Hepatocyte (in vitro differentiated cells): ENCODE results near the gene LLGL1. TPM values are rescaled to one million over a fixed set of nuclear protein-coding genes. Genes with fewer than 3 reads are reported as not detected.
A peak's percentile ranks its signal among the peaks of the same experiment; 100 is the strongest.

Experiments
- DNase-seq: peaks from one replicate; pipeline ENCODE4 v3.0.0-alpha.2; 2016; ENCODE audit warnings: low spot score
- H2AFZ ChIP-seq: fragments of 200-600 bp; sonication (generic); 2 replicates; pipeline ENCODE4 v1.6.0; 2016; ENCODE audit warnings: antibody characterized with exemption, mild to moderate bottlenecking
- H3K27ac ChIP-seq: fragments of 200-600 bp; sonication (generic); 2 replicates; pipeline ENCODE4 v1.5.1; 2016; ENCODE audit warnings: mild to moderate bottlenecking
- H3K27me3 ChIP-seq: fragments of 200-600 bp; sonication (generic); 2 replicates; pipeline ENCODE4 v1.6.1; 2016
- H3K36me3 ChIP-seq: fragments of 200-600 bp; sonication (generic); replicated peaks from 2 replicates; pipeline ENCODE4 v1.5.1; 2016; ENCODE audit warnings: low read depth; ENCODE audit not compliant: insufficient read depth
- H3K4me1 ChIP-seq: fragments of 200-600 bp; sonication (generic); 2 replicates; pipeline ENCODE4 v1.5.1; 2016; ENCODE audit warnings: mild to moderate bottlenecking, moderate library complexity; ENCODE audit not compliant: insufficient read depth
- H3K4me2 ChIP-seq: fragments of 200-600 bp; sonication (generic); 2 replicates; pipeline ENCODE4 v1.6.0; 2016
- H3K4me3 ChIP-seq: fragments of 200-600 bp; sonication (generic); 2 replicates; pipeline ENCODE4 v1.5.1; 2016; ENCODE audit warnings: mild to moderate bottlenecking
- H3K79me2 ChIP-seq: fragments of 200-600 bp; sonication (generic); 2 replicates; pipeline ENCODE4 v1.6.0; 2017; ENCODE audit warnings: mild to moderate bottlenecking
- H3K9me2 ChIP-seq: fragments of 200-600 bp; sonication (generic); replicated peaks from 2 replicates; pipeline ENCODE4 v1.6.0; 2017; ENCODE audit warnings: mild to moderate bottlenecking; ENCODE audit not compliant: insufficient read depth
- H3K9me3 ChIP-seq: fragments of 200-600 bp; sonication (generic); 2 replicates; pipeline ENCODE4 v1.5.1; 2016; ENCODE audit warnings: low read depth, mild to moderate bottlenecking
- H4K20me1 ChIP-seq: fragments of 200-600 bp; sonication (generic); 2 replicates; pipeline ENCODE4 v1.6.0; 2016; ENCODE audit warnings: mild to moderate bottlenecking; ENCODE audit not compliant: insufficient read depth, poor library complexity, severe bottlenecking
- CTCF ChIP-seq: fragments of 200-600 bp; sonication (generic); IDR thresholded peaks from 2 replicates; pipeline ENCODE4 v1.5.1; 2016; ENCODE audit warnings: antibody characterized with exemption, mild to moderate bottlenecking; ENCODE audit not compliant: poor library complexity
- EZH2 ChIP-seq: fragments of 200-600 bp; sonication (generic); IDR thresholded peaks from 2 replicates; pipeline ENCODE4 v1.6.1; 2016; ENCODE audit warnings: antibody characterized with exemption, mild to moderate bottlenecking, borderline replicate concordance
- EZH2phosphoT487 ChIP-seq: fragments of 200-600 bp; sonication (generic); IDR thresholded peaks from one replicate; pipeline ENCODE4 v1.6.1; 2018; ENCODE audit warnings: antibody characterized with exemption, mild to moderate bottlenecking, low read depth, moderate library complexity; ENCODE audit not compliant: unreplicated experiment, severe bottlenecking
- WGBS: methylation state at CpG from one replicate; pipeline ENCODE4 v1.1.6; 2016; ENCODE audit warnings: low lambda C conversion rate; ENCODE audit errors: missing lambda C conversion rate; 5-methylcytosine and 5-hydroxymethylcytosine counted together
- polyA plus RNA-seq: library from polyadenylated mRNA; unstranded; fragments of >200 nt; fragmentation: Nextera tagmentation; extraction: Ambion mirVana; gene quantifications from 2 replicates; pipeline ENCODE4 v1.2.1, GENCODE V29; 2016
- total RNA-seq: library from RNA; depleted of rRNA; stranded (reverse); fragments of >200 nt; gene quantifications from 2 replicates; pipeline ENCODE4 v1.2.3, GENCODE V29; 2014

The LLGL1 gene
- total and polyA plus RNA-seq, 2 experiments from 2014 or later: 5.4 to 51.9 TPM

DNA sequence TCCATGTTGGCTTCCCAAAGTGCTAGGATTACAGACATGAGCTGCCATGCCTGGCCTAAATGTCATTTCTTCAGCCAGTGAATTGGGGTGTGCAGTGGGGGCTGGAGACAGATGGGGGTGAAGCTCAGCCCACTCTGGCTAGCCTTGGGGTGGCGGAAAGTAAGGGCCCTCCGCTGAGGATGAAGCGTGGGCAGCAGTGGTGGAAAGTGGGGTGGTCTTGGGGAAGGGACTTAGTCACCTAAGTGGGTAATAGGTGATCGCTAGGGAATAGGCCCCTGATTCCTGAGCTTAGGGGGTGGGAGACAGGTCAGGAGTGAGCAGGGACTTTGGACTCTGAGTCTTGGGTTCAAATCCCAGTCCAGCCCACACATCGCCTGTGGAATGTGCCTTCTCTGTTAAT lies 2.2 kb downstream of the LLGL1 start:
- 95% methylated on average over 5 of the region's 5 CpGs for WGBS
- H3K36me3 ChIP-seq: no peaks in the 10 kb centered on the region
- no peak overlapping the region for H3K27ac ChIP-seq
- TF ChIP-seq EZH2phosphoT487 (no peak), EZH2 (no peak), CTCF (no peak)
- H3K27me3 ChIP-seq: no peaks in the 10 kb centered on the region
- no peak overlapping the region for H2AFZ ChIP-seq
- no peaks in the 10 kb centered on the region for H3K9me2 ChIP-seq
- H3K79me2 ChIP-seq: peaks cover 54% of the 10 kb centered on the region
- DNase-seq: no peak
- peak overlapping the region; percentile 97 for H3K4me2 ChIP-seq
- no peak overlapping the region for H3K4me3 ChIP-seq
- H4K20me1 ChIP-seq: peaks cover 26% of the 10 kb centered on the region
- H3K4me1 ChIP-seq: peaks cover 28% of the 10 kb centered on the region
- no peaks in the 10 kb centered on the region for H3K9me3 ChIP-seq

- H3K9me3 ChIP-seq: no peaks in the 10 kb centered on the region
- no peak for DNase-seq
- TF ChIP-seq EZH2phosphoT487 (no peak), EZH2 (no peak), CTCF (no peak)
- H2AFZ ChIP-seq: no peak overlapping the region
- peaks cover 26% of the 10 kb centered on the region for H4K20me1 ChIP-seq
- H3K79me2 ChIP-seq: peaks cover 54% of the 10 kb centered on the region
- H3K27me3 ChIP-seq: no peaks in the 10 kb centered on the region
- no peak overlapping the region for H3K4me2 ChIP-seq
- 92% methylated on average over 10 of the region's 10 CpGs for WGBS
- H3K4me3 ChIP-seq: no peak overlapping the region
- no peaks in the 10 kb centered on the region for H3K36me3 ChIP-seq
- no peaks in the 10 kb centered on the region for H3K9me2 ChIP-seq
- peaks cover 28% of the 10 kb centered on the region for H3K4me1 ChIP-seq
- H3K27ac ChIP-seq: no peak overlapping the region
These were observed 2.8 kb downstream of the LLGL1 start for GRCh38 chr17:18228176-18228682.

- Histone ChIP-seq H3K4me3 (no peak overlapping the region), H3K9me3 (no peaks in the 10 kb centered on the region), H3K27ac (no peak overlapping the region), H3K36me3 (no peaks in the 10 kb centered on the region), H3K27me3 (no peaks in the 10 kb centered on the region), H3K4me2 (no peak overlapping the region), H2AFZ (no peak overlapping the region), H3K9me2 (no peaks in the 10 kb centered on the region), H3K79me2 (peaks cover 54% of the 10 kb centered on the region), H4K20me1 (peaks cover 26% of the 10 kb centered on the region), H3K4me1 (peaks cover 23% of the 10 kb centered on the region)
- 100% methylated on average over 3 of the region's 4 CpGs for WGBS
- TF ChIP-seq EZH2 (no peak), CTCF (no peak), EZH2phosphoT487 (no peak)
- DNase-seq: no peak
These were observed 3.8 kb downstream of the LLGL1 start for GRCh38 chr17:18229254-18229653.

DNA sequence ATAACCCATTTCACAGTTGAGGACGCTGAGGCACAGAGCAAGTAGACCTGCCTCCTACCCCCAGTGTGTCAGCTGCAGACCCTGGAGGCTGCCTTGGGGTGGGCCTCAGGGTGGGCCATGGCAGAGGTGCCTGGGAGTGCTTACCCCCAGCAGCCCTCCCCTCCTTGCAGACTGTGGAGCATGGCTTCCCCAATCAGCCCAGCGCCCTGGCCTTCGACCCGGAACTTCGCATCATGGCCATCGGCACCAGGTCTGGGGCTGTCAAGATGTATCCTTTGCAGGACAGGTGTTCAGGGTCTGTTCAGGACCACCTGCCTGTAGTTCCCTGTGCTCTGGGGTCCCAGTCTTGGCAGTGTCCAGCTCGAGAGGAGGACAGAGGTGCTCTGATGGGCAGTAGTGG lies 4.3 kb downstream of the LLGL1 start:
- H2AFZ ChIP-seq: no peak overlapping the region
- DNase-seq: no peak
- no peaks in the 10 kb centered on the region for H3K9me3 ChIP-seq
- peaks cover 54% of the 10 kb centered on the region for H3K79me2 ChIP-seq
- H3K4me1 ChIP-seq: peaks cover 18% of the 10 kb centered on the region
- WGBS: 95% methylated on average over 7 of the region's 7 CpGs
- H3K27ac ChIP-seq: no peak overlapping the region
- TF ChIP-seq CTCF: no peak
- H3K27me3 ChIP-seq: no peaks in the 10 kb centered on the region
- no peaks in the 10 kb centered on the region for H3K9me2 ChIP-seq
- peaks cover 26% of the 10 kb centered on the region for H4K20me1 ChIP-seq
- no peak overlapping the region for H3K4me3 ChIP-seq
- H3K4me2 ChIP-seq: no peak overlapping the region
- H3K36me3 ChIP-seq: no peaks in the 10 kb centered on the region
